NCI-H2081 treated with DMSO at 0.1 percent for 48 hours (cell line): ENCODE measurements around the gene CUTA.
"Not testable (repeated sequence)": the region's sequence is repeated elsewhere in the genome, so short reads cannot be mapped to it uniquely, and the experiment has no call there.

Source experiments
- DNase-seq: peaks from one replicate; lab custom pipeline; 2025; lab: John Stamatoyannopoulos, UW

CUTA gene

GRCh38 chr6:33405386-33405940 is 12.4 kb downstream of the CUTA start:
- DNase-seq, result no peak

- DNase-seq, result no peak
These were observed 13.0 kb downstream of the CUTA start for GRCh38 chr6:33404884-33405283.

GRCh38 chr6:33399881-33400280 is 18.0 kb downstream of the CUTA start:
- DNase-seq, result not testable (repeated sequence)

DNA sequence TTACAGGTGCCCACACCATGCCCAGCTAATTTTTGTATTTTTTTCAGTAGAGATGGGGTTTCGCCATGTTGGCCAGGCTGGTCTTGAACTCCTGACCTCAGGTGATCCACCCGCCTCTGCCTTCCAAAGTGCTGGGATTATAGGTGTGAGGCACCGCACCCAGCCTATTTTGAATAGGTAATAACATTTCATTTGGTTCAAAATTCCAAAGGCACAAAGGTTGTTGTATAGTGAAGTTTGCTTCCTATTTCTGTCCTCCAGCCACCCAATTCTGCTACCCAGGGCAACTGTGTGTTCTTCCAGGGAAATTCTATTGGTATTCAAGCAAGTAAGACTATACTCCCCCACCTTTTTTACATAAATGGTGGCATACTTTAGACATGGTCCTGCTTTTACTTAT is 19.3 kb downstream of the CUTA start:
- DNase-seq, result not testable (repeated sequence)

DNA sequence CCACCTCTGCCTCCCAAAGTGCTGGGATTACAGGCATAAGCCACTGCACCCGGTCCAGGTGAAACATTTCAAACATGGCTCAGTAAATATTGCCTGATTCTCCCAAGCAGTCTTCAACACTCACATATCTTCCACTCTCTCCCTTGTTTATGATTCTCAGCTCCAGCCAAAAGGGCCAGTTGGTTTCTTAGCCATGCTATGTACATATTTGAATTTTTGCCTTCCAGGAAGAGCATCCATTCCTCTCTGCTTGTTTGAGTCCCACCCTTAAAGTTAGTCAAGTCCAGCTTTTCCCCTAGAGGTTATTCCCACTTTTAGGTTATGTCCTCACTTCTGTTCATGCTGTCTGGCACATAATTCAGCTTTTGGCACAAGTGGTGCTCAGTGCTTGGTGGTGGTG is 20.4 kb downstream of the CUTA start:
- no peak for DNase-seq

GRCh38 chr6:33392979-33393378 is 24.9 kb downstream of the CUTA start:
- no peak for DNase-seq

DNA sequence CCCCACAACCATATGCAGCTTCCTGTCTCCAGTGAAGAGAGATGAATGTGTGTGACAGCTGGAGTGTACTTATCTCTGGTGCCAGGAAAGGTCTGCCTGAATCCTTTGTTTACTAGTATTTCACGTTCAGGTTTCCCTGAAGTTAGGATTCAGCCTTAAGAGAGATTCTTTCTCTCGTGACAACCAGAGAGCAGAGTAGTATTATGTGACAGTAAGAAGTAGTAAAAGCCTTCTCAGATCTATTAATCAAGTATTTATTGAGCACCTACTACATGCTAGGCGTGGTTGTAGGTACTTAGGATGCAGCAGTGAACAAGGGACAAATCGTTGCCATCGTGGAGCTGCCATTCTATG is 25.3 kb downstream of the CUTA start:
- DNase-seq, result no peak

GRCh38 chr6:33391922-33392594 is 25.8 kb downstream of the CUTA start:
- no peak for DNase-seq

DNA sequence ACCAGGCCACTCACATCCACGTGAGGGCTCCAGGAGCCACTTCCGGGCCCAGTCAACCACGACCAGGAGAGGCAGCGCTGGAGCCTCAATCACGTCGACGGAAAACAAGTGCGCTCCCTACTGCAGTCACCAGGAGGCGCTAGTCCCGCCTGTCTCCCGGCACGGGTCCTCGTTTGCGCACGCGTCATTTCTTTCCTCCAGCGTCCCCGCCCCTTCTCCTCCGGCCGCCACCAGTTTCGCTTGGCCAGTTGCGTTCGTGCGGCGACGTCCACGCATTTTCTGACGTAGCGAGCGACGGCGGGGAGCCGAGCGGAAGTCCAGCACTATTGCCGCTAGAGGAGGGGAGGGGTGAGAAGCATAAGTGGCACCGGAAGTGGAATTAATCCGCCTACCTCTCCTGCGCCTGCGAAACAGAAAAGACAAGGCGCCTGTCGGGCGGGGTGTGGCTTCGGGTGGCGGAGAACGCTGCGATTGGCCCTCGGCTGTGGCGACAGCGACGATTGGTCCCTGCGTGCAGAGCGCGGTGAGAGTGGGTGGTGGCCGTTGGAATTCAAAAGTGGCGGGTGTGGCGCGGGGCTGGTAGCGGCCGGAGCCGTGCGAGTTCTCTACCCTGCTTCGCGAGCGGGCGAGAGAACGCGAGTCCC is 26.5 kb downstream of the CUTA start, which contains the start of gene KIFC1:
Gene KIFC1, plus strand, starts transcription at position 546 of the 644 bp plus-strand sequence. CDS start 163 bp downstream, outside the sequence.
- DNase-seq, result peak; percentile 96

DNA sequence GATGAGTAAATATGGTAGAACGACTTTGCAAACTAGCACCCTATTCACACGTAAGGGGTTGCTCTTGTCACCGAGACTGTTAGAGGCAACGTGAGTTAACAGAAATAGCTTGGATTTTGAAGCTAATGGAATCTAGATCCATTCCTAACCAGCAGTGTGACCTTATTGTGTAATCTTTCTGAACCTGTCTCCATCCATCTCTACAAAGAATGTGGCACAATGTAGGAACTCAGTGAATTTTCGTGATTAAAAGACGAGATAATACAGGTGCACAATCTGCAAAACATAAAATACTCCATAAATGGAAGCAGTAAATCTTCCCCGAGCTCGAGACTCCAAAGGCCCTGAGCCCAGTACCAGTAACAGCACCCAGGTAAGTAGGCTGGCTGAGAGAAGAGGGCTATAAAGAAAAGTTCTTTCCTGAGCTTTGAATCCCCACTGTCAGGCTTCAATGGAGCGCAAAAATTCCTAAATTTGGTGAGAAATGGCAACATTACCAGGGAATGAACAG is 27.1 kb downstream of the CUTA start:
- no peak for DNase-seq

DNA sequence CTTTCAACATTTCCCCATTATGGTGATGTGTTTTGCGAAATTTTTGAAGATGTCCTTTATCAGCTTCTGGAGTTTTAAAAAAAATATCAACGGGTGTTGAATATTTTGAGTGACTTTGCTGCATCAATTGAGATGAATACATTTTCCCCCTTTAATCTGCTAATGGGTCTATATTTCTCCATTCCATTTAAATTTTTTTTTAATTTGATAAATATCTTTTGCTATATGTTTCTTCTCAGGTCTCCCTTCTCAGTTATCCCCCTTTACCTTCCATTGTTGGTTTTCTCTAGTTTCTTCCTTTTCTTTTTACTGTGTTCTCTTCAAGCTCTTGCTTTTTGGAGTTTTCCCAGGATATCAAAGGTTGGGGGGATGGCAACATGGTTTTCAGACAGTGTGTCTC is 27.7 kb downstream of the CUTA start:
- DNase-seq, result no peak

DNA sequence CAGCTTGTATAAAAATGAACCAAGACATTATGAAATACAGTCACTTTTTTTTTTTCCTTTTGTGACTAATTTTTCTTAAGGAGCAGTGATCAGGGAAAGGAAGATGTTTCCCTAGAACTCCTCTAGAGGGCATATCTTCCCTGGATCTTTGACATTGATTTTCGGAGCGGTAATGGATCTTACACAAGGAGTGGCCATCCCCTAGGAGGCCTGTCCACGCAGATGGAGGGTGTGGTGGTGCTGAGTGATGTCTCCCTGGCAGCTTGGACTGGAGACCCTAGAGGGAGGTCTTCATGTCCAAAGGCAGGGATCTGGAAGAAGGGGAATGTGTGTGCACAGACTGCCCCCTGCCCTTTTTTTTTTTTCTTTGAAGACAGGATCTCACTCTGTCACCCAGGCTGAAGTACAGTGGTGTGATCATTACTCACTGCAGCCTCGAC is 33.3 kb downstream of the CUTA start:
- DNase-seq, result no peak

DNA sequence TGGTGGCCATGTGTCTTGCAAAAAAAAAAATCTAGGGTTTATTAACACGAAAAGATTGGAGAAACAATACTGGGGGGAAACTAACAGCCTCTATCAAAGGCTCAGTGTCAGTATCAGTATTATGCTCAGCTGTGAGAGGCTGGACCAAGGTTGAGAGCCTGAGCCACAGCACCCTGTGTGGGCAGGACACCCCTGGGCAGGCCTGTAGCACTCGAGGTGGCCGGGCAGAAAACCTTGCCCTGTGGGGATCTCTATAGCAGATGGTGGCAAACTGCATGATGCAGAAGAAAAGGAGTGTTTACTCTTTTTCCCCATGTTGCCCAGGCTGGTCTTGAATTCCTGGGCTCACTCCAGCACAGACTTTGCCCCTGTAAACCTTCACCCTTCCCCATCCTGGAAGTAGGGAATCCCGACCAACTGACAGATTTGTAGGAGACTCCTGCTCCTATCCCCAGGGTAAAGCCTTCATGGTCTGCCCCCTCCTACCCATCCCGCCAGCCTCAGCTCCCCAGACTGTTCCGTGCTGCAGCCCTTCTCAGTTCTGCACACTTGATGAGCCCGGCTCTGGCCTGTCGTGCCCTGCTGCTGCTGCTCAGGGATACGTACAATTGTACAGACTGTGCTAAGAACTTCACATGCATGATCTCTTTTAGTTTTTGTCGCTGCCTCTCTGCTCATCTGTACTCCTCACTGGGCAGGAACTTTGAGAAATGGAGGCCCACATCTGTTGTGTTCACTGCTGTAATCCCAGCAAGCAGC is 34.3 kb downstream of the CUTA start:
- no peak for DNase-seq

DNA sequence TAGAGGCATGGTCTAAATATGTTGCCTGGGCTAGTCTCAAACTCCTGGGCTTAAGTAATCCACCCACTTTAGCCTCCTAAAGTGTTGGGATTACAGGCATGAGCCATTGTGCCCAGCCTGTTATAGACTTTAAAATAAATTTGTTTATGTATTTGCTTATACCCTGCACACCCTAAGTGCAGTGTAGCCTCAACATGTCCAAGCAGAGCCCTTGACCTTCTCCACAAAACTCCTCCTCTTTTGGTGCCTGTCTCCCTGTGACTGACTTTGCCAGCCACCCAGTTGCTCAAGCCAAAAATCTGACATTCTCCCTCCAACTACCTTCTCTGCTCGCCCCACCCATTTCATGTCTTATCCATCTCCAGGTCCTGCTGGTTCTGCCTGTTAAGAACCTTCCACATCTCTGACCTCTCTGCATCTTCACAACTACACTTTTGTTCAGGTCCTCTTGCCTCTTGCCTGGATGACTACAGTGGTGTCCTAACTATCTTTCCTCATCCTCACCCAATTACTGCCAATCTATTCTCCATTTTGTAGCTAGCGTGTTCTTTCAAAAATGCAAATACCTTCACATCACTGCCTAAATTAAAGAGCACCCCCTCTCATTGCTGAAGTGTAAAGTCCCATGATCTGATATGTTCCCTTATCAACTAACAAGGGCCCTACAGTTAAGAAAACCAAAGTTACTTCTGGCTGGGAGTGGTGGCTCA is 37.5 kb downstream of the CUTA start:
- DNase-seq, result no peak

DNA sequence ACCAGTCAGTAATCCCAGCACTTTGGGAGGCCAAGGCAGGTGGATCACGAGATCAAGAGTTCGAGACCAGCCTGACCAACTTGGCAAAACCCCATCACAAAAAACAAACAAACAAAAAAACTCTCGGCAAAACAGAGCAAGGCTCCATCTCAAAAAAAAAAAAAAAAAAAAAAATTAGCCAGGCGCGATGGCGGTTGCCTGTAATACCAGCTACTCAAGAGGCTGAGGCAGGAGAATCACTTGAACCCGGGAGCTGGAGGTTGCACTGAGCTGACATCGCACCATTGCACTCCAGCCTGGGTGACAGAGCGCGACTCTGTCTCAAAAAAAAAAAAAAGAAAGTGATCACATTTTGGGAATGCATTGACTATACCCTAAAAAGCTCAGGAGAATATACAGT is 38.7 kb downstream of the CUTA start:
- DNase-seq, result not testable (repeated sequence)

GRCh38 chr6:33377171-33377570 is 40.7 kb downstream of the CUTA start:
- no peak for DNase-seq

DNA sequence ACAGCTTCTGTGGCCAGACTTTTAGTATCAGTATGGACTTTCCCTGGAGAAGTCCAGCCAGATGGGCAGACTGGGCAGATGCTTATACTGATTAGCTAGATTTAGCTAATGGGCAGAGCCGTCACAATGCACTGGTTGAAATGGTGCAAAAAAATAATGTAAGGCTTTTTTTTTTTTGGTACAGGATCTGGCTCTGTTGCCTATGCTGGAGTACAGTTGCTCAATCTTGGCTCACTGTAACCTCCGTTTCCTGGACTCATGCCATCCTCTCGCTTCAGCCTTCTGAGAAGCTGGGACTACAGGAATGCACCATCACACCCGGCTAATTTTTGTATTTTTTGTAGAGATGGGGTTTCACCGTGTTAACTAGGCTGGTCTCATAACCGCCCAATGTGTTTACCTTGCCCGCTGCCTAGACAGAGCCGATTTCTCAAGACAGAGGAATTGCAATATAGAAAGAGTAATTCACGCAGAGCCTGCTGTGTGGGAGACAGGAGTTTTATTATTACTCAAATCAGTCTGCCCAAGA is 42.7 kb downstream of the CUTA start:
- no peak for DNase-seq

- no peak for DNase-seq
These were observed 43.7 kb downstream of the CUTA start for GRCh38 chr6:33373960-33374910.

GRCh38 chr6:33372526-33373123 is 45.3 kb downstream of the CUTA start:
- DNase-seq, result no peak

GRCh38 chr6:33371901-33372300 is 46.0 kb downstream of the CUTA start:
- DNase-seq, result not testable (repeated sequence)
